Adrenal gland (tissue), 5 donors: ENCODE data around the gene ARHGEF26.

ENCODE experiments used
- CTCF ChIP-seq, 6 experiments: fragments of 450-650 bp in 4 of 6; fragments of 200-600 bp in 2 of 6; sonication (generic) in 1 of 6; IDR thresholded peaks; 1 replicate in 5 of 6; 2 replicates in 1 of 6; pipeline versions ENCODE4 v1.5.1 to v1.8.0; 2016 to 2021; ENCODE audit warnings: antibody characterized with exemption in 6 of 6, mild to moderate bottlenecking in 2 of 6, moderate library complexity in 1 of 6
- POLR2A ChIP-seq, 2 donors: fragments of 450-650 bp; IDR thresholded peaks; one replicate each; pipeline ENCODE4 v1.6.1; 2017; ENCODE audit warnings: antibody characterized with exemption in 2 of 2, mild to moderate bottlenecking in 2 of 2, moderate library complexity in 1 of 2
- donor health status: DM: no; HTN: no; CAD: no.

GRCh38 chr3:154242766-154243165 lies 121.6 kb downstream of the ARHGEF26 start:
- no peak for TF ChIP-seq CTCF (IDR thresholded peaks at IDR 0.05)
- no peak for TF ChIP-seq POLR2A (IDR thresholded peaks at IDR 0.05)
